Fibroblast of the aortic adventitia (primary cell): ENCODE measurements around the gene LCT. TPM values are rescaled to one million over a fixed set of nuclear protein-coding genes. Genes with fewer than 3 reads are reported as not detected.

Experiments
- DNase-seq: peaks from one replicate; pipeline ENCODE4 v3.0.0-alpha.2; 2010; ENCODE audit warnings: low read depth
- H3K4me3 ChIP-seq: 2 replicates; pipeline ENCODE4 v1.5.1; 2011; ENCODE audit warnings: low read depth, mild to moderate bottlenecking, control low read depth, low read length, moderate library complexity
- total RNA-seq: library from RNA; depleted of rRNA; stranded (reverse); fragments of >200 nt; gene quantifications from 2 replicates; pipeline ENCODE4 v1.2.3, GENCODE V29; 2012; ENCODE audit warnings: low replicate concordance
- TF ChIP-seq, protein P1 (sequence below): IDR thresholded peaks from 2 replicates; pipeline ENCODE4 v1.5.1; 2011; ENCODE audit warnings: mild to moderate bottlenecking, low read length, control low read depth, inconsistent platforms; ENCODE audit not compliant: insufficient read depth

LCT gene
- total RNA-seq, 1 donor, result not detected

DNA sequence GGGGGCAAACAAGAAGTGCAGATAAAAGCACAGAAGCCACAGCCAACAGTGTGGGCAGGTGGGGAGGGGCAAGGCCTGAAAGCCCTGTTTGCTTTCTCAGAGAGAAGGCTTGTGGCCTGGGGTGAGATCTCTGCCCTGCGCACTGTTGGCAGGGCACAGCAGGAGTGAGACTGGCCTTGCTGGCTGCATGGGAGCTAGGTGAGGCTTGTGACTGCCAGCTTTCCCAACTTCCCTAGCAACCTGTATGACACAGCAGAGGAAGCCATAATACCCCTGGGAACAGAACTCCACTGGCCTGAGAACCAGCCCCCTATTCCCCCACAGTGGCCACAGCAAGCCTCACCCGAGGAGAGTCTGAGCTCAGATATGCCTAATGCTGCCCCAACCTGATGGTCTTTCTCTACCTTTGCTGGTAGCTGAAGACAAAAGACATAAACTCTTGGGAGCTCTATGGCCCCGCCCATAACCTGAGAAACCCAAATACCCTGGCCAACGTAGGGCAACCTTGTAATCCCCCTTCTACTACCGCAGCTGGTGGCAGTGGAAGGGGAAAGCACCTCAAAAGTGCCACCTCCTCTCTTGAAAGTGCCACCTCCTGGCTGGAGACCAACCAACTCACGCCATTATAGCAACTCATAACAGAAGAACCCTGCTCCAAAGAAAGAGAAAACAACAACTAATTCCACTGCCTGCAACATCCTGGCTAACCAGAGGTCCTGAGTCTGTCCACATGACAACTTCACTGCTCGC, 44.4 kb downstream of the LCT start:
- no peak for DNase-seq
- TF ChIP-seq, protein P1, sequence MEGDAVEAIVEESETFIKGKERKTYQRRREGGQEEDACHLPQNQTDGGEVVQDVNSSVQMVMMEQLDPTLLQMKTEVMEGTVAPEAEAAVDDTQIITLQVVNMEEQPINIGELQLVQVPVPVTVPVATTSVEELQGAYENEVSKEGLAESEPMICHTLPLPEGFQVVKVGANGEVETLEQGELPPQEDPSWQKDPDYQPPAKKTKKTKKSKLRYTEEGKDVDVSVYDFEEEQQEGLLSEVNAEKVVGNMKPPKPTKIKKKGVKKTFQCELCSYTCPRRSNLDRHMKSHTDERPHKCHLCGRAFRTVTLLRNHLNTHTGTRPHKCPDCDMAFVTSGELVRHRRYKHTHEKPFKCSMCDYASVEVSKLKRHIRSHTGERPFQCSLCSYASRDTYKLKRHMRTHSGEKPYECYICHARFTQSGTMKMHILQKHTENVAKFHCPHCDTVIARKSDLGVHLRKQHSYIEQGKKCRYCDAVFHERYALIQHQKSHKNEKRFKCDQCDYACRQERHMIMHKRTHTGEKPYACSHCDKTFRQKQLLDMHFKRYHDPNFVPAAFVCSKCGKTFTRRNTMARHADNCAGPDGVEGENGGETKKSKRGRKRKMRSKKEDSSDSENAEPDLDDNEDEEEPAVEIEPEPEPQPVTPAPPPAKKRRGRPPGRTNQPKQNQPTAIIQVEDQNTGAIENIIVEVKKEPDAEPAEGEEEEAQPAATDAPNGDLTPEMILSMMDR, result no peak
- no peak overlapping the region for H3K4me3 ChIP-seq

DNA sequence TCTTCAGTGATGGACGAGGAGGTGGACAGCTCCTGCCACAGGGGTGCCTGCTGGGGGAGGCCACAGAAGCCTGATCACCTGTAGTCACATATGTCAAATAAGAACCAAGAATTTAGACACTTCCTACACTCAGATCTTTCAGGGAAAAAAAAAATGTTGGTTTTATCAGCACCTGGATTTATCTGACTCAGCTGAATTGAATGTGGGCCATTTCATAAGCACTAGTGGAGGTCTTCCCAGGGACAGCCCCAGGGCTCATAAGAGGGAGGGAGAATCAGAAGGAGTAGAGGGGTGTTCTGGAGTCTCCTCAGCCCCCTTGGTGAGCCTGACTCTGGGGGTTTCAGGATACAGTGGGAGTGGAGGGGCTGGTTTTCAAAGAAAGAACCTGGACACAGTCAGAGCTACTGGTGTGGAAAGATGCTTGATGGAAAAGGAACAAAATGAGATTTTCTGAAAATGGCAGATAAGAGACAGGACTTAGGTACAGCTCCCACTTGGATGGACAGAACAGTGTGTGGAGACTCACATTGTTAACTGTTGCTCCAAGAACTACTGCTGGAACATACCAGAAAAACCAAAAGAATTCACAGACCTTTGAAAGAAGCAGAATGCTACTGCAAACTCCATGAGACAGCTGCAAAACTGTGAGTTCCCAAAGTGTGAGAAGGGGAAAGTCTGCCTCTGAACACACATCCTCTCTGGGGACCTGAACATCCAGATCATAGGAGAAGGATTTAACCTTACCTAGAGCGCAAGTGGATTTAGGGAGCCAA, 45.4 kb downstream of the LCT start:
- no peak overlapping the region for H3K4me3 ChIP-seq
- TF ChIP-seq, protein P1, result no peak
- DNase-seq, result peak; percentile 40

DNA sequence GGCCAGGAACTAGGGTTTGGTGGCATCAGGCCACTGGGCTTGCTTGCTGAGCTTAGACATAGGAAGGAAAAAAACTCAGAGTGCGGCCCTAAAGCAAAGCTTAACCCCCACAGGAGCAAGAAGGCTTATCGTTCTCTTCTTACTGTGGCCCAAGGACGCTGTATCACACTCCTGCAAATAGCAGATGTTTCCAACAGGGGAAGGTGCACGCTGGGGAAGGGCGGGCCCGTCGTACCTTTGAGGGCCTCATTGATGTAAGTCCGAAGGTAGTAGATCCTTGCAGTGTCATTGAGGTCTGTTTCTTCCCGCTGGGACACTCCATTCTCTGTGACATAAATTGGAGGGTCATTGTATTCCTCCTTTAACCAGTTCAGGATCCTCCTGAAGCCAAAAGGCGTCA, 46.6 kb downstream of the LCT start:
- DNase-seq, result no peak
- TF ChIP-seq, protein P1, result no peak
- H3K4me3 ChIP-seq, result no peak overlapping the region

DNA sequence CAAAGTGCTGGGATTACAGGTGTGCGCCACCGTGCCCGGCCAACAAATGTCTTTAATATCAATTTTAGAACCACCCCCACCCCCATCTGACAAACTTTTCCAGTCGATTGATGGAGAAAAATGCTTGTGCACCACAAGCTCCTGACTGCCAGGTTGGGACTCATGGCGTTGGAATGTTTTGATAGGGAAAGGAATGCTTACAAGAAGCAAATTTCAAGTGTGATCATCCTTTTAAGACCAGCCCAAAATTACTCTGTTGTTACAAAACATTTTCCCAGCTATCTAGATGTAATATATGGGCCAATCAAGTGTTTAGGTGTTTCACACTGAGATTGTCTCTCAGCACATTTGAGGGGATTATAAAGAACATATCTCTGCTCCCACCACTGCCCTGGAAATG, 50.2 kb downstream of the LCT start:
- peak; percentile 93 for DNase-seq
- H3K4me3 ChIP-seq, result no peak overlapping the region
- TF ChIP-seq, protein P1, result no peak

DNA sequence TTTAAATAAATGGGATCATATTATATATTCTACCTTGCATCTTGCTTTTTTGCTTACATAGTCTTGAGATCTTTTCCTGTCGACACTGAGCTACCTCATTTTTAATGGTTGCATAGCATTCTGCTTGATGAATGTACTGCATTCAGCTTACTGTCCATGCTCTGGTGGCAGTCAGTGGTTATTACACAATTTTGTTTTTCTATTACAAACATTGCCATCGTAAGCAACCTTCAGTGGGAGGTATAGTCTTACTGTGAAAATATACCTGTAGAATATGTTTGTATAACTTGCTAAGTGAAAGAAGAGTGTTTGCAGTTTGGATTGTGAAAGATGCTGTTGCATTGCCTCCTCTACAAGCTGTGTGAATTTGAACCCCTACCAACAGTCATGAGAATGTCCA, 52.0 kb downstream of the LCT start:
- DNase-seq, result peak; percentile 3
- TF ChIP-seq, protein P1, result peak; percentile 47
- H3K4me3 ChIP-seq, result no peak overlapping the region

DNA sequence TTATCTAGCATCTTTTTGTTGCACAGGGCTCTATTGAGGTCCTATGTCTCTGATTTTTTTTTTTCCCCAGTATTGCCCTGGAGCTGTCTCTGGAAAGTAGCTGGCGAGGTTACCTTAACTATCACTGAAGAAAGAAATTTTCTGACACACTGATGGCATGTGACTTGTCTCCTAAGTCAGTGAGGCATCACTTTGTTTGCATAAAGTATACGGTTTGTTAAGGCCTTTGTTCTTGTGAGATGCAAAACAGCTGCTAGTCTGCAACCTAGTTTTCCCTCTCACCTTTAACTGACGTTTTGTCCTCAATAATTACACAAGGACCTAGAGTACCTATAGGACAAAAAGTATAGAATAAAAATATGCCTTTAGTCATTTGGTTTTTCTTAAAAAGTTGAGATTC, 53.5 kb downstream of the LCT start:
- no peak overlapping the region for H3K4me3 ChIP-seq
- TF ChIP-seq, protein P1, result no peak
- DNase-seq, result no peak
